BLaER1 treated with 17β-estradiol and CSF1 and Interleukin-3, amounts not matched to agents 10 nM and 100 nM (cell line): ENCODE measurements around the gene ATP1B1.

ENCODE experiments used
- H3K27ac ChIP-seq, 11 experiments: shearing (Covaris generic); formaldehyde crosslinking; 2 replicates each; pipeline ENCODE4 v1.8.1; 2022
- H3K27me3 ChIP-seq, 11 experiments: shearing (Covaris generic); formaldehyde crosslinking; 2 replicates each; pipeline ENCODE4 v1.8.1; 2022
- H3K36me3 ChIP-seq, 11 experiments: shearing (Covaris generic); formaldehyde crosslinking; 2 replicates each; pipeline ENCODE4 v1.8.1; 2022
- H3K4me1 ChIP-seq, 10 experiments: shearing (Covaris generic); formaldehyde crosslinking; 2 replicates each; pipeline ENCODE4 v1.8.1; 2022
- H3K4me2 ChIP-seq, 11 experiments: shearing (Covaris generic); formaldehyde crosslinking; 2 replicates each; pipeline ENCODE4 v1.8.1; 2022
- H3K4me3 ChIP-seq, 10 experiments: shearing (Covaris generic); formaldehyde crosslinking; 2 replicates each; pipeline ENCODE4 v1.8.1; 2022
- H3K9ac ChIP-seq, 11 experiments: shearing (Covaris generic); formaldehyde crosslinking; 2 replicates each; pipeline ENCODE4 v1.8.1; 2022
- H3K9me3 ChIP-seq, 11 experiments: shearing (Covaris generic); formaldehyde crosslinking; replicated peaks in 1 of 11; 2 replicates each; pipeline ENCODE4 v1.8.1; 2022
- H4K20me1 ChIP-seq, 11 experiments: shearing (Covaris generic); formaldehyde crosslinking; 2 replicates each; pipeline ENCODE4 v1.8.1; 2022
- Cebpa-rat ChIP-seq, 11 experiments: shearing (Covaris generic); IDR thresholded peaks; 2 replicates each; pipeline ENCODE4 v1.8.1; 2022

ATP1B1 gene

GRCh38 chr1:169072945-169073725 is 33.4 kb upstream of the ATP1B1 start:
- Histone ChIP-seq H3K9me3 (peaks cover 0 to 2% (median 0%) of the 10 kb centered on the region in 11 experiments; a peak in 1 of 22 replicates), H3K27me3 (no peaks in the 10 kb centered on the region), H3K36me3 (no peaks in the 10 kb centered on the region), H3K9ac (no peak overlapping the region), H3K4me3 (no peak overlapping the region), H3K4me1 (no peaks in the 10 kb centered on the region), H4K20me1 (no peaks in the 10 kb centered on the region), H3K27ac (no peak overlapping the region), H3K4me2 (no peak overlapping the region)
- TF ChIP-seq Cebpa-rat (IDR thresholded peaks at IDR 0.05), result no peak

GRCh38 chr1:169078163-169078883 is 28.2 kb upstream of the ATP1B1 start:
- TF ChIP-seq Cebpa-rat (IDR thresholded peaks at IDR 0.05), result no peak
- no peaks in the 10 kb centered on the region for H4K20me1 ChIP-seq
- H3K4me3 ChIP-seq, result no peak overlapping the region
- no peaks in the 10 kb centered on the region for H3K36me3 ChIP-seq
- no peak overlapping the region for H3K9ac ChIP-seq
- no peak overlapping the region for H3K27ac ChIP-seq
- no peak overlapping the region for H3K4me2 ChIP-seq
- no peaks in the 10 kb centered on the region for H3K4me1 ChIP-seq
- H3K27me3 ChIP-seq, result no peaks in the 10 kb centered on the region
- H3K9me3 ChIP-seq, result no peaks in the 10 kb centered on the region

- no peaks in the 10 kb centered on the region for H3K36me3 ChIP-seq
- peak in 3 of 11 experiments; percentile 14 to 59 (median 24); a peak in 1 of 22 replicates for TF ChIP-seq Cebpa-rat (IDR thresholded peaks at IDR 0.05)
- no peaks in the 10 kb centered on the region for H3K27me3 ChIP-seq
- no peak overlapping the region for H3K4me3 ChIP-seq
- H3K4me1 ChIP-seq, result no peaks in the 10 kb centered on the region
- no peak overlapping the region for H3K27ac ChIP-seq
- no peak overlapping the region for H3K9ac ChIP-seq
- H4K20me1 ChIP-seq, result no peaks in the 10 kb centered on the region
- H3K9me3 ChIP-seq, result no peaks in the 10 kb centered on the region
- H3K4me2 ChIP-seq, result no peak overlapping the region
Measured at GRCh38 chr1:169081503-169082123, 24.9 kb upstream of the ATP1B1 start.

- Histone ChIP-seq H3K27ac (no peak overlapping the region), H3K4me2 (no peak overlapping the region), H3K36me3 (no peaks in the 10 kb centered on the region), H3K4me3 (no peak overlapping the region), H3K9ac (no peak overlapping the region), H3K27me3 (no peaks in the 10 kb centered on the region), H3K4me1 (peaks cover 0 to 6% (median 0%) of the 10 kb centered on the region in 10 experiments; a peak in 3 of 20 replicates), H3K9me3 (no peaks in the 10 kb centered on the region), H4K20me1 (no peaks in the 10 kb centered on the region)
- no peak for TF ChIP-seq Cebpa-rat (IDR thresholded peaks at IDR 0.05)
Measured at GRCh38 chr1:169085911-169086310, 20.6 kb upstream of the ATP1B1 start.

GRCh38 chr1:169086603-169087455 is 19.7 kb upstream of the ATP1B1 start:
- H3K27ac ChIP-seq, result no peak overlapping the region; a peak in 1 of 22 replicates
- no peak for TF ChIP-seq Cebpa-rat (IDR thresholded peaks at IDR 0.05)
- H3K4me1 ChIP-seq, result peaks cover 0 to 6% (median 0%) of the 10 kb centered on the region in 10 experiments; a peak in 3 of 20 replicates
- H4K20me1 ChIP-seq, result no peaks in the 10 kb centered on the region
- no peaks in the 10 kb centered on the region for H3K27me3 ChIP-seq
- H3K36me3 ChIP-seq, result no peaks in the 10 kb centered on the region
- no peak overlapping the region for H3K4me2 ChIP-seq
- H3K9ac ChIP-seq, result no peak overlapping the region
- no peaks in the 10 kb centered on the region for H3K9me3 ChIP-seq
- H3K4me3 ChIP-seq, result no peak overlapping the region

GRCh38 chr1:169087876-169088275 is 18.6 kb upstream of the ATP1B1 start:
- no peak overlapping the region for H3K9ac ChIP-seq
- no peaks in the 10 kb centered on the region for H3K9me3 ChIP-seq
- TF ChIP-seq Cebpa-rat (IDR thresholded peaks at IDR 0.05), result no peak
- H3K4me1 ChIP-seq, result peaks cover 0 to 6% (median 0%) of the 10 kb centered on the region in 10 experiments; a peak in 3 of 20 replicates
- H3K4me2 ChIP-seq, result no peak overlapping the region
- H3K36me3 ChIP-seq, result no peaks in the 10 kb centered on the region
- no peaks in the 10 kb centered on the region for H4K20me1 ChIP-seq
- H3K27ac ChIP-seq, result no peak overlapping the region
- no peaks in the 10 kb centered on the region for H3K27me3 ChIP-seq
- H3K4me3 ChIP-seq, result no peak overlapping the region

GRCh38 chr1:169089776-169090175 is 16.7 kb upstream of the ATP1B1 start:
- no peak overlapping the region for H3K4me2 ChIP-seq
- no peak overlapping the region for H3K4me3 ChIP-seq
- no peaks in the 10 kb centered on the region for H3K36me3 ChIP-seq
- peaks cover 0 to 6% (median 0%) of the 10 kb centered on the region in 10 experiments; a peak in 3 of 20 replicates for H3K4me1 ChIP-seq
- no peaks in the 10 kb centered on the region for H3K9me3 ChIP-seq
- H4K20me1 ChIP-seq, result no peaks in the 10 kb centered on the region
- H3K27ac ChIP-seq, result no peak overlapping the region
- no peak for TF ChIP-seq Cebpa-rat (IDR thresholded peaks at IDR 0.05)
- no peak overlapping the region for H3K9ac ChIP-seq
- H3K27me3 ChIP-seq, result no peaks in the 10 kb centered on the region

- H3K4me2 ChIP-seq, result no peak overlapping the region
- no peaks in the 10 kb centered on the region for H3K36me3 ChIP-seq
- no peak overlapping the region for H3K9ac ChIP-seq
- no peaks in the 10 kb centered on the region for H3K27me3 ChIP-seq
- H4K20me1 ChIP-seq, result no peaks in the 10 kb centered on the region
- H3K27ac ChIP-seq, result no peak overlapping the region
- no peak overlapping the region for H3K4me3 ChIP-seq
- TF ChIP-seq Cebpa-rat (IDR thresholded peaks at IDR 0.05), result no peak
- H3K4me1 ChIP-seq, result peaks cover 0 to 6% (median 4%) of the 10 kb centered on the region in 10 experiments; a peak in 10 of 20 replicates
- H3K9me3 ChIP-seq, result no peaks in the 10 kb centered on the region
Measured at GRCh38 chr1:169090308-169090899, 16.1 kb upstream of the ATP1B1 start.
